Forelimb muscle (tissue), 1 donor: ENCODE results near the gene RFX3. TPM values are rescaled to one million over a fixed set of nuclear protein-coding genes. Genes with fewer than 3 reads are reported as not detected.

Source experiments
- DNase-seq: peaks from one replicate; pipeline ENCODE4 v3.0.0-alpha.2; 2013; ENCODE audit warnings: low read depth
- polyA plus RNA-seq: library from polyadenylated mRNA; unstranded; fragments of 120-200 nt; gene quantifications from one replicate; pipeline ENCODE4 v1.2.1, GENCODE V29; 2013; ENCODE audit not compliant: insufficient read length

Gene RFX3
- polyA plus RNA-seq, result 5.2 TPM

- peak; percentile 95 for DNase-seq
Observed at GRCh38 chr9:3525836-3526164, at the start of gene RFX3. TSS of gene RFX3 (minus strand) at chr9:3526001. CDS start at chr9:3395588, 130,413 bp downstream.

GRCh38 chr9:3571500-3571899, 45.7 kb upstream of the RFX3 start:
- DNase-seq, result no peak

GRCh38 chr9:3569529-3569928, 43.7 kb upstream of the RFX3 start:
- no peak for DNase-seq

- DNase-seq, result no peak
Observed at GRCh38 chr9:3567988-3568387, 42.2 kb upstream of the RFX3 start.

- no peak for DNase-seq
Observed at GRCh38 chr9:3553076-3553765, 27.4 kb upstream of the RFX3 start.

- DNase-seq, result no peak
Observed at GRCh38 chr9:3549225-3549624, 23.4 kb upstream of the RFX3 start.

- no peak for DNase-seq
Observed at GRCh38 chr9:3548648-3549047, 22.8 kb upstream of the RFX3 start.

GRCh38 chr9:3541206-3541605, 15.4 kb upstream of the RFX3 start:
- DNase-seq, result no peak

GRCh38 chr9:3534614-3535404, 9.0 kb upstream of the RFX3 start:
- no peak for DNase-seq

GRCh38 chr9:3532158-3532557, 6.4 kb upstream of the RFX3 start:
- DNase-seq, result no peak

- DNase-seq, result no peak
Observed at GRCh38 chr9:3528451-3528850, 2.6 kb upstream of the RFX3 start.

- DNase-seq, result no peak
Observed at GRCh38 chr9:3526997-3527940, 1.5 kb upstream of the RFX3 start.

GRCh38 chr9:3526165-3526996, 580 bp upstream of the RFX3 start:
- peak; percentile 47 for DNase-seq

- no peak for DNase-seq
Observed at GRCh38 chr9:3525096-3525835, 535 bp downstream of the RFX3 start.

- DNase-seq, result no peak
Observed at GRCh38 chr9:3521966-3522365, 3.8 kb downstream of the RFX3 start.

GRCh38 chr9:3520564-3520963, 5.2 kb downstream of the RFX3 start:
- DNase-seq, result no peak

- DNase-seq, result no peak
Observed at GRCh38 chr9:3517377-3518048, 8.3 kb downstream of the RFX3 start.

- no peak for DNase-seq
Observed at GRCh38 chr9:3516667-3517330, 9.0 kb downstream of the RFX3 start.

GRCh38 chr9:3515405-3515804, 10.4 kb downstream of the RFX3 start:
- no peak for DNase-seq
